PC-9 (cell line): ENCODE results near the gene MAGI2. TPM values are rescaled to one million over a fixed set of nuclear protein-coding genes. Genes with fewer than 3 reads are reported as not detected.

Experiments used
- BruUV-seq: library from RNA; stranded (reverse); fragments of 400-500 nt; replicated peaks from 2 replicates; lab custom pipeline; 2021; lab: Mats Ljungman, UMichigan
- CTCF ChIA-PET: fragments of 300-600 bp; sonication (Branson Sonifier 250); formaldehyde crosslinking; loops from one replicate; lab custom pipeline; 2022; ENCODE audit warnings: antibody characterized with exemption; lab: Charles Lee
- POLR2A ChIA-PET: fragments of 300-600 bp; sonication (Branson Sonifier 250); formaldehyde crosslinking; loops from one replicate; lab custom pipeline; 2022; ENCODE audit warnings: antibody characterized with exemption; ENCODE audit not compliant: unreplicated experiment; lab: Charles Lee
- DNase-seq, 2 experiments: peaks; one replicate each; pipeline versions ENCODE4 v3.0.0 to v3.0.0-alpha.2; 2015 to 2022; ENCODE audit warnings: mixed read lengths in 1 of 2
- H2AFZ ChIP-seq: fragments of 200-600 bp; sonication (generic); 2 replicates; pipeline ENCODE4 v1.8.1; 2017; ENCODE audit warnings: antibody characterized with exemption
- H3F3A ChIP-seq: fragments of 200-600 bp; sonication (generic); 2 replicates; pipeline ENCODE4 v1.8.1; 2017; ENCODE audit warnings: antibody characterized with exemption, mild to moderate bottlenecking, low read depth; ENCODE audit not compliant: insufficient read depth
- H3K27ac ChIP-seq: fragments of 200-600 bp; sonication (generic); 2 replicates; pipeline ENCODE4 v1.6.1; 2016; ENCODE audit warnings: mixed run types
- H3K27me3 ChIP-seq: fragments of 200-600 bp; sonication (generic); 2 replicates; pipeline ENCODE4 v1.6.1; 2016; ENCODE audit warnings: low read depth, mixed run types; ENCODE audit not compliant: insufficient read depth
- H3K36me3 ChIP-seq: fragments of 200-600 bp; sonication (generic); 2 replicates; pipeline ENCODE4 v1.6.1; 2016; ENCODE audit warnings: low read depth, mixed run types
- H3K4me1 ChIP-seq: fragments of 200-600 bp; sonication (generic); replicated peaks from 2 replicates; pipeline ENCODE4 v1.6.1; 2016; ENCODE audit warnings: mixed run types; ENCODE audit not compliant: insufficient read depth
- H3K4me2 ChIP-seq: fragments of 200-600 bp; sonication (generic); 2 replicates; pipeline ENCODE4 v1.6.1; 2017; ENCODE audit warnings: mixed run types
- H3K4me3 ChIP-seq: fragments of 200-600 bp; sonication (generic); 2 replicates; pipeline ENCODE4 v1.6.1; 2016; ENCODE audit warnings: mixed run types
- H3K79me2 ChIP-seq: fragments of 200-600 bp; sonication (generic); 2 replicates; pipeline ENCODE4 v1.6.1; 2017; ENCODE audit warnings: low read depth, mixed run types
- H3K9me2 ChIP-seq: fragments of 200-600 bp; sonication (generic); 2 replicates; pipeline ENCODE4 v1.8.1; 2017; ENCODE audit warnings: mild to moderate bottlenecking; ENCODE audit not compliant: insufficient read depth
- H3K9me3 ChIP-seq: fragments of 200-600 bp; sonication (generic); 2 replicates; pipeline ENCODE4 v1.8.1; 2016; ENCODE audit warnings: low read depth; ENCODE audit not compliant: insufficient read depth
- H4K20me1 ChIP-seq: fragments of 200-600 bp; sonication (generic); 2 replicates; pipeline ENCODE4 v1.8.1; 2017; ENCODE audit not compliant: insufficient read depth
- EZH2 ChIP-seq: fragments of 200-600 bp; sonication (generic); IDR thresholded peaks from 2 replicates; pipeline ENCODE4 v1.8.0; 2017; ENCODE audit warnings: antibody characterized with exemption, low read depth
- intact Hi-C: fragments of 100-400 bp; cut with micrococcal nuclease; formaldehyde crosslinking; loops from one replicate; pipeline ENCODE4 v1.10.0; 2022; ENCODE audit not compliant: unreplicated experiment
- total RNA-seq: library from RNA; stranded (reverse); gene quantifications from 2 replicates; pipeline ENCODE4 v1.2.3, GENCODE V29; 2021
- TF ChIP-seq, protein P1 (sequence below): fragments of 200-600 bp; sonication (generic); conservative IDR thresholded peaks from 2 replicates; pipeline ENCODE4 v1.6.1; 2017; ENCODE audit warnings: mixed run types, antibody characterized with exemption, mild to moderate bottlenecking, moderate library complexity

MAGI2 gene
- total RNA-seq, 1 experiment from 2014 or later: 0.92 TPM

DNA sequence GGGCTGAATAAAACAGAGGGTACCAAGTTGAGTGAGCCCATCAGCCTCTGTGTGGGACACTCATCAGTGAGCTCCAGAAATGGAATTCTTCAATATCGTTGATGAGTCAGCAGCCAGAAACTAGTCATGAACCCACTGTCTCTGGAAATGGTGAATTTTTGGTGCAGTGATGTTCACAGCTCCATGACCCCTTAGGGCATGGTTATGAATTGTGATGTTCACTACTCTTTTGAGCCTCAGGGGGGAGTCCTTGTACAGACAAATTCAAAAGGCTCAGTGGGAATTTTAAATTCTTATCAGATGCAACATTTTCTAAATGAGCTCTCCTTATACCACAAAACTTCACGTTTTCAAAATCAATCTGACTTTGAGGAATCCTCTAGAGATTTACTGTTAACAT lies 1319.2 kb downstream of the MAGI2 start:
- BruUV-seq: no TSS peak
- no peak overlapping the region for H2AFZ ChIP-seq

DNA sequence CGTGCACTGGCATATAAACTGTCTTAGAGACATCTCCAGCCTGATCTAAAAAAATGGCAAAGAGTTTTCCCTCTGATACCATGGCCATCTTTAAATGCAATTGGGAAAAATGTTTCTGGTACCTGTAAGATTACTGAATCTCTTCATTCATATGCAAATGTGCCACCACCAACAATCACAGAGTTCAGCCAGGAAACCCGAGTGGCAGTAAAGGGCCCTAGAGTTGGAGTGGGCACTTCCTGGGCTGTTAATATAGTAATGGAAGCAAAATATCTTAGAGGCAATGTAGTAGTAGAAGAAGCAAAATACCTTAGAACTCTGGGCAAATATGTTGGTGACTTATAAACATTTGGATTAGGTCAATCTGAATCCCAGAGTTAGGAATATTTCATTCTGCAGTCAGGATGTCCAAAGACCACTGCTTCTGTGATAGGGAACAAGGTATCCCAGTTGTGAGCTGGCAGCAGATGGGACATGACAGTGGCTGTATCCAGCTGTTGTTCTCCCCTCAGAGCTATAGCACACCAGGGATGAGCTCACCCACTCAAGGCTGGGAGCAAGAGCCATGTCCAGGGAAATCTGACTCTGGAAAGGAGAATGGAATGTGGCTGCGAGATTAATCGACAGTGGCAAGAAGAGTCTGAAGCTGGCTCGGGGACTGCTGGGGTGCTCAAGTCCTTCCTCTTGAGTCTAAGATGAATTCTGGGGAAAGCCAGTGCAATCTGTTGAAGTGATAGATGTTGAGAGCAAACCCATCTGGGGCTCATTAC lies 1322.8 kb downstream of the MAGI2 start:
- ChIA-PET POLR2A (no interaction called here), CTCF (no interaction called here)
- no peaks in the 10 kb centered on the region for H3K79me2 ChIP-seq
- H3K27ac ChIP-seq: no peak overlapping the region
- no peaks in the 10 kb centered on the region for H3K36me3 ChIP-seq
- no peaks in the 10 kb centered on the region for H3K4me1 ChIP-seq
- no peak overlapping the region for H2AFZ ChIP-seq
- H3K9me3 ChIP-seq: no peaks in the 10 kb centered on the region
- no peaks in the 10 kb centered on the region for H4K20me1 ChIP-seq
- no peak overlapping the region for H3K4me2 ChIP-seq
- no peaks in the 10 kb centered on the region for H3F3A ChIP-seq
- no peak for DNase-seq
- intact Hi-C loops: loop anchor here (5.0 kb wide), 1 partner anchor 188 kb away; no protein-coding TSS in a partner anchor
- BruUV-seq: no TSS peak
- no peaks in the 10 kb centered on the region for H3K9me2 ChIP-seq
- TF ChIP-seq, protein P1, sequence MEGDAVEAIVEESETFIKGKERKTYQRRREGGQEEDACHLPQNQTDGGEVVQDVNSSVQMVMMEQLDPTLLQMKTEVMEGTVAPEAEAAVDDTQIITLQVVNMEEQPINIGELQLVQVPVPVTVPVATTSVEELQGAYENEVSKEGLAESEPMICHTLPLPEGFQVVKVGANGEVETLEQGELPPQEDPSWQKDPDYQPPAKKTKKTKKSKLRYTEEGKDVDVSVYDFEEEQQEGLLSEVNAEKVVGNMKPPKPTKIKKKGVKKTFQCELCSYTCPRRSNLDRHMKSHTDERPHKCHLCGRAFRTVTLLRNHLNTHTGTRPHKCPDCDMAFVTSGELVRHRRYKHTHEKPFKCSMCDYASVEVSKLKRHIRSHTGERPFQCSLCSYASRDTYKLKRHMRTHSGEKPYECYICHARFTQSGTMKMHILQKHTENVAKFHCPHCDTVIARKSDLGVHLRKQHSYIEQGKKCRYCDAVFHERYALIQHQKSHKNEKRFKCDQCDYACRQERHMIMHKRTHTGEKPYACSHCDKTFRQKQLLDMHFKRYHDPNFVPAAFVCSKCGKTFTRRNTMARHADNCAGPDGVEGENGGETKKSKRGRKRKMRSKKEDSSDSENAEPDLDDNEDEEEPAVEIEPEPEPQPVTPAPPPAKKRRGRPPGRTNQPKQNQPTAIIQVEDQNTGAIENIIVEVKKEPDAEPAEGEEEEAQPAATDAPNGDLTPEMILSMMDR: no peak
- no peak for TF ChIP-seq EZH2
- peaks cover 9% of the 10 kb centered on the region; the same call in 1 of the 2 replicates for H3K27me3 ChIP-seq
- H3K4me3 ChIP-seq: no peak overlapping the region

More for the DNA sequence above, 1319.2 kb downstream of the MAGI2 start:
- TF ChIP-seq EZH2: no peak
- TF ChIP-seq, protein P1: peak; percentile 46
- Histone ChIP-seq H3F3A (no peaks in the 10 kb centered on the region), H3K9me2 (no peaks in the 10 kb centered on the region), H3K4me2 (no peak overlapping the region), H3K27ac (no peak overlapping the region), H3K27me3 (peaks cover 9% of the 10 kb centered on the region; the same call in 1 of the 2 replicates), H4K20me1 (no peaks in the 10 kb centered on the region), H3K4me3 (no peak overlapping the region), H3K9me3 (no peaks in the 10 kb centered on the region), H3K4me1 (no peaks in the 10 kb centered on the region), H3K36me3 (no peaks in the 10 kb centered on the region), H3K79me2 (no peaks in the 10 kb centered on the region)
- intact Hi-C loops: loop anchor here (5.0 kb wide), 1 partner anchor 192 kb away; no protein-coding TSS in a partner anchor
- POLR2A ChIA-PET: interaction anchor here (0.6 kb wide), 2 partner anchors 59 to 68 kb away, joined by 3 to 4 read pairs; no protein-coding TSS in a partner anchor
- CTCF ChIA-PET: interaction anchor here (0.6 kb wide), 2 partner anchors 9 to 1042 kb away, joined by 3 to 4 read pairs; no protein-coding TSS in a partner anchor
- DNase-seq: peak in 1 of 2 experiments; percentile 10

DNA sequence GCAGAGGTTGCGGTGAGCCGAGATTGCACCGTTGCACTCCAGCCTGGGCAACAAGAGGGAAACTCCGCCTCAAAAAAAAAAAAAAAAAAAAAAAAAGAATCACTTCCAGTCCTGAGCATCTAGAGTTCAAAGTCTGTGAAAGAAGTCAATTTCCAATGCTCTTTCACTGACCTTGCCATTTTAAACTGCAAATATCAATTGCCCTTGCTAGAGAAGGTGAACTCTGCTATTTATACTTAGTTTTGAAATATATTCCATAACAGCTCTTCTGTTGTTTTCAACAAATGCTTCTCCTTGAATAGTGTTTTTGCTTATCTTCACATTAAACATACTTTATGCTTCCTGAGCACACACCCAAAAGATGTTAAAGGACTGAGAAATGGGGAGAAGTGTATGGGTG lies 1323.6 kb downstream of the MAGI2 start:
- Histone ChIP-seq H3K9me3 (no peaks in the 10 kb centered on the region), H3K4me3 (no peak overlapping the region), H3K27me3 (peaks cover 9% of the 10 kb centered on the region; the same call in 1 of the 2 replicates), H3F3A (no peaks in the 10 kb centered on the region), H3K9me2 (no peaks in the 10 kb centered on the region), H4K20me1 (no peaks in the 10 kb centered on the region), H3K27ac (no peak overlapping the region), H2AFZ (no peak overlapping the region), H3K79me2 (no peaks in the 10 kb centered on the region), H3K36me3 (no peaks in the 10 kb centered on the region), H3K4me1 (no peaks in the 10 kb centered on the region), H3K4me2 (no peak overlapping the region)
- BruUV-seq: no TSS peak
- intact Hi-C loops: loop anchor here (5.0 kb wide), 1 partner anchor 188 kb away; no protein-coding TSS in a partner anchor
- no peak for DNase-seq
- TF ChIP-seq, protein P1: no peak
- no peak for TF ChIP-seq EZH2
- POLR2A ChIA-PET: no interaction called here
- CTCF ChIA-PET: no interaction called here
